Measurements from ENCODE around the gene HERC4. TPM values are rescaled to one million over a fixed set of nuclear protein-coding genes. Genes with fewer than 3 reads are reported as not detected.

HERC4 gene
- total RNA-seq, 1 donor from 2014 or later: 41.6 TPM

DNA sequence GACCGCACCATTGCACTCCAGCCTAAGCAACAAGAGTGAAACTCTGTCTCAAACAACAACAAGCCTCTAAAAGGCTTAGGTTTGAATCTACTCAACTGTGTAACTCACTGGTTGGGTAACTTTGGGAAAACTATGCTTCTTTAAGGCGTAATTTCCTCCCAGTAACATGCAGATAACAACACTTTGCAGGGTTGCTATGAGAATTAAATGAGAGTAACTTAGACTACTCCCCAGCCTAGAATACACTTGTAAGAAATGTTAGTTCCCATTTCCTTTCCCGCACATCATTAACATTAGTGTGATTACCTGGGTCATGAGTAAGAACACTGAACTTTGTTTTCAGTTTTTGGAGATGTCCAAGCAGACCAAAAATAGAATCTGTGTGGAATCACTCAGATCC is 28.8 kb upstream of the HERC4 start:
- H3K27me3 Mint-ChIP-seq (ENCODE audit: low read depth): no peaks in the 10 kb centered on the region
- TF ChIP-seq, protein P1, sequence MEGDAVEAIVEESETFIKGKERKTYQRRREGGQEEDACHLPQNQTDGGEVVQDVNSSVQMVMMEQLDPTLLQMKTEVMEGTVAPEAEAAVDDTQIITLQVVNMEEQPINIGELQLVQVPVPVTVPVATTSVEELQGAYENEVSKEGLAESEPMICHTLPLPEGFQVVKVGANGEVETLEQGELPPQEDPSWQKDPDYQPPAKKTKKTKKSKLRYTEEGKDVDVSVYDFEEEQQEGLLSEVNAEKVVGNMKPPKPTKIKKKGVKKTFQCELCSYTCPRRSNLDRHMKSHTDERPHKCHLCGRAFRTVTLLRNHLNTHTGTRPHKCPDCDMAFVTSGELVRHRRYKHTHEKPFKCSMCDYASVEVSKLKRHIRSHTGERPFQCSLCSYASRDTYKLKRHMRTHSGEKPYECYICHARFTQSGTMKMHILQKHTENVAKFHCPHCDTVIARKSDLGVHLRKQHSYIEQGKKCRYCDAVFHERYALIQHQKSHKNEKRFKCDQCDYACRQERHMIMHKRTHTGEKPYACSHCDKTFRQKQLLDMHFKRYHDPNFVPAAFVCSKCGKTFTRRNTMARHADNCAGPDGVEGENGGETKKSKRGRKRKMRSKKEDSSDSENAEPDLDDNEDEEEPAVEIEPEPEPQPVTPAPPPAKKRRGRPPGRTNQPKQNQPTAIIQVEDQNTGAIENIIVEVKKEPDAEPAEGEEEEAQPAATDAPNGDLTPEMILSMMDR (IDR thresholded peaks at IDR 0.05): no peak
- H3K9me3 Mint-ChIP-seq (ENCODE audit: low read depth): no peaks in the 10 kb centered on the region
- peaks cover 50% of the 10 kb centered on the region for H3K4me1 Mint-ChIP-seq (ENCODE audit: low read depth)
- no peak overlapping the region for H3K27ac Mint-ChIP-seq (ENCODE audit: unreplicated experiment)
- DNase-seq (ENCODE audit: low spot score): no peak
- H3K36me3 Mint-ChIP-seq (ENCODE audit: low read depth): no peaks in the 10 kb centered on the region
- H3K4me3 Mint-ChIP-seq (ENCODE audit: unreplicated experiment): no peak overlapping the region

DNA sequence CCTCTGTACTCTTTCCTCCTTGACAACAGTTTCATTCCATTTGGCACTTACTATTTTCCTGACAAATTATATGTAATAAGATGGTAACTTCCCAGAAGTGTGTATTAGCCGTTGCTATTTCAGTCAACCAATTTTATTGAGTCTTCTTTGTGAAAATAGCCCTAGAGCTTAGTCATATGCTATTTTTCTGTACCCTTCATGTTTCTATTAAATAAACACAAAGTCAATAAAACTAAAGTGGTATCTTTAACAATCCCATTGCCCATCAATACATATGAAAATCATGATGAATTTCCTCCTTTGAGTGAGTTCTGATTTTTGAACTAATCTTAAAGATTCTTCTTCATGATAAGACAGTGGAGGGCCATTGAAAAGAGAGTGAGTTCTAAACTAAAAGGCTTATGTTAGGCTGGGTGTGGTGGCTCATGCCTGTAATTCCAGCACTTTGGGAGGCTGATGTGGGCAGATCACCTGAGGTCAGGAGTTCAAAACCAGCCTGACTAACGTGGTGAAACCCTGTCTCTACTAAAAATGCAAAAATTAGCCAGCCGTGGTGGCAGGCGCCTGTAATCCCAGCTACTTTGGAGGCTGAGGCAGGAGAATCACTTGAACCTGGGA is 28.3 kb upstream of the HERC4 start:
- Mint-ChIP-seq H3K36me3 (ENCODE audit: low read depth) (no peaks in the 10 kb centered on the region), H3K9me3 (ENCODE audit: low read depth) (no peaks in the 10 kb centered on the region), H3K27ac (ENCODE audit: unreplicated experiment) (peak overlapping the region; percentile 58), H3K4me1 (ENCODE audit: low read depth) (peaks cover 50% of the 10 kb centered on the region), H3K27me3 (ENCODE audit: low read depth) (no peaks in the 10 kb centered on the region), H3K4me3 (ENCODE audit: unreplicated experiment) (no peak overlapping the region)
- no peak for DNase-seq (ENCODE audit: low spot score)
- TF ChIP-seq, protein P1 (IDR thresholded peaks at IDR 0.05): no peak

DNA sequence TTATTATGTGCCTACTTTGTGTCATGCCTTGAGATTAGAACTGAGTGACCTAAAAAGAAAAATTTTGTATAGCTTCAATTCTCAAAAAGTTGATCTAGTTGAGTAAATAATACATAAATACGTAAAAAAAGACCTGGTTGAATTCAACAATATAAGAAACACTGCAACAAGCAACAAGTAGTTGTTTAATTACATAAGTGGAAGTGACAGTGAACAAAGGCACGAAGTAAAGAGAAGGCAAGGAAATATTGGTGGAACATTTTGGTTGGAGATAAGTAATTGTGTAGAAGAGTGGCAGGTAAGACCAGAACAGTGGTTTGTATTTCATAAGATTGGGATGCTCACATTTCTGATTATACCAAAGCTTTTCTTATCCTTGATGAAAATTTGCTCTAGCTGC is 26.0 kb upstream of the HERC4 start:
- DNase-seq (ENCODE audit: low spot score): no peak

DNA sequence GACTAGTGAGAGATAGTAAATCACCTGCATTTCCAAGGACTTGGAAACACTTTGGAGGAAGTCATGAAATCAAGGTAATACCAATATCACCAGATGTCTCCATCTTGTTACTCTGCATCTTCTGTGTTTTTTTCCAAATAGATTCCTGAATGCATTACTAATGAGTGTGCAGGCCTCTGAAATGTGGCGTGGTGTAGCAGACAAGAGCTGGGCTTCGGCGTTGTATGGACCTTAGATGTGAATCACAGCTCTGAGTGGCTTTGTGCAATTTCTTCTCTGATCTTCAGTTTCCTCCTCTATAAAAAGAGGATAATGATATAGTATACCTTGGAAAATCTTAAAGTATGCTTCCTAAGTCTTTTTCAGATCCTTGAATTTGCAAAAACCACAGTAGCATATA is 24.7 kb upstream of the HERC4 start:
- TF ChIP-seq, protein P1 (IDR thresholded peaks at IDR 0.05): no peak
- no peak overlapping the region for H3K27ac Mint-ChIP-seq (ENCODE audit: unreplicated experiment)
- no peak overlapping the region for H3K4me3 Mint-ChIP-seq (ENCODE audit: unreplicated experiment)
- no peaks in the 10 kb centered on the region for H3K36me3 Mint-ChIP-seq (ENCODE audit: low read depth)
- no peaks in the 10 kb centered on the region for H3K27me3 Mint-ChIP-seq (ENCODE audit: low read depth)
- no peak for DNase-seq (ENCODE audit: low spot score)
- H3K9me3 Mint-ChIP-seq (ENCODE audit: low read depth): no peaks in the 10 kb centered on the region
- peaks cover 51% of the 10 kb centered on the region for H3K4me1 Mint-ChIP-seq (ENCODE audit: low read depth)

More for the DNA sequence above, 26.0 kb upstream of the HERC4 start:
- Mint-ChIP-seq H3K9me3 (ENCODE audit: low read depth) (no peaks in the 10 kb centered on the region), H3K27me3 (ENCODE audit: low read depth) (no peaks in the 10 kb centered on the region), H3K4me1 (ENCODE audit: low read depth) (peaks cover 48% of the 10 kb centered on the region), H3K4me3 (ENCODE audit: unreplicated experiment) (no peak overlapping the region), H3K27ac (ENCODE audit: unreplicated experiment) (no peak overlapping the region), H3K36me3 (ENCODE audit: low read depth) (no peaks in the 10 kb centered on the region)
- TF ChIP-seq, protein P1 (IDR thresholded peaks at IDR 0.05): no peak

DNA sequence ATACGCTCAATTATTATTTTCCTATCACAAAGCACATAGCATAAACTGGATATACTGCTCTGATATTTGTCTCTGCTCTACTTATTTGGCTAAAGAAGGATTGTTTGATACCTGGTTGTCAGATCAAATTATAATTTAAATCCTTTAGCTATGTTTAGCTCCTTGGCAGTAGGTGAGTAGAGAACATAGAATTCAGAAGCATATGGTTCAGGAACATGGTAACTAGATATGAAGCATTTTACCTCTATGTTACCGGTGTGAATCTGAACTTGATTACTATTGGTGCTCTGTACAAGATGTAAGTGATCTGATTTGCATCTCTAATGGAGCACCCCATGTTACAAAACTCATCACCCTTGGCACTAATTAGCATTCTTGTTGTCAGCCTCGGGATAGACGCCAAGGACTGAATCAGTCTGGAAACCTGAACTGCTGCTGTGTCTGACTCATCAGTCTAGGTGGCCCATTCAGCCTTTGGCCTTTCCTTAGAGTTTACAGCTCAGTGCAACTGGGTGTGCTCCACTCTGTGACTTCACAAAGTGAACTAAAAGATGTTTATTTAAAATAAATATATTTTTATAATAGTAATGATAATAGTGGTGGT is 21.9 kb upstream of the HERC4 start:
- peaks cover 34% of the 10 kb centered on the region for H3K4me1 Mint-ChIP-seq (ENCODE audit: low read depth)
- no peaks in the 10 kb centered on the region for H3K27me3 Mint-ChIP-seq (ENCODE audit: low read depth)
- no peak for DNase-seq (ENCODE audit: low spot score)
- no peaks in the 10 kb centered on the region for H3K9me3 Mint-ChIP-seq (ENCODE audit: low read depth)
- TF ChIP-seq, protein P1 (IDR thresholded peaks at IDR 0.05): no peak
- no peak overlapping the region for H3K4me3 Mint-ChIP-seq (ENCODE audit: unreplicated experiment)
- no peaks in the 10 kb centered on the region for H3K36me3 Mint-ChIP-seq (ENCODE audit: low read depth)
- H3K27ac Mint-ChIP-seq (ENCODE audit: unreplicated experiment): no peak overlapping the region

All from chondrocyte (in vitro differentiated cells).